GM23248 (cell line): ENCODE results near the gene PASD1.

ENCODE experiments used
- EZH2 ChIP-seq: fragments of 200-600 bp; sonication (generic); IDR thresholded peaks from 2 replicates; pipeline ENCODE4 v1.6.1; 2018; ENCODE audit warnings: antibody characterized with exemption, mild to moderate bottlenecking; ENCODE audit not compliant: insufficient read depth, poor library complexity, severe bottlenecking
- EZH2phosphoT487 ChIP-seq: fragments of 200-600 bp; sonication (generic); IDR thresholded peaks from 2 replicates; pipeline ENCODE4 v1.6.1; 2018; ENCODE audit warnings: antibody characterized with exemption, moderate library complexity, mild to moderate bottlenecking, low read depth; ENCODE audit not compliant: insufficient read depth

DNA sequence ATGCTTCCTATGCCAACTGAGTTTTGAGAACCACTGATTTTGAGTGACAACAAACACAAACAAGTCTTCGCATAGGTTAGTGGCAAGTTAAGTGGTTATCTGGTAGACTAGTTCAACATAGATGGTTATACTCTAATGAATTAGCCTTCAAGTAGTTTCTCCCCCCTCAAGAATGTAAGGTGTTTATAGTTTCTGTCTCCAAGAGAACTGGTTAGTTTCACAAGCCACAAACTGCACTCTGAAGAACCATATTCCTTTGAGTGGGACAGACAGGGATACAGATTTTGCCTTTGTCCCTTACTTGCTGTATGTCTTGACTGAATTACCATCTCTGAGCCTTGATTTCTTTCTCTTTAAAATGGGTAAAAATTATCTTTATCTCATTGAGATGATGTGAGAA is 41.5 kb downstream of the PASD1 start:
- no peak for TF ChIP-seq EZH2phosphoT487
- no peak for TF ChIP-seq EZH2
